Adipocyte (in vitro differentiated cells): Measurements from ENCODE around the gene SLC10A7.

Source experiments
- DNase-seq: peaks from one replicate; pipeline ENCODE4 v3.0.0-alpha.2; 2015; ENCODE audit warnings: low read depth
- H3K27me3 ChIP-seq: replicated peaks from 2 replicates; pipeline ENCODE4 v1.7.0; 2013; ENCODE audit warnings: mild to moderate bottlenecking, low read length, moderate library complexity; ENCODE audit not compliant: control insufficient read depth, insufficient read depth
- H3K36me3 ChIP-seq: 2 replicates; pipeline ENCODE4 v1.7.0; 2013; ENCODE audit warnings: low read length, mild to moderate bottlenecking, moderate library complexity; ENCODE audit not compliant: control insufficient read depth, insufficient read depth, severe bottlenecking
- H3K4me1 ChIP-seq: 2 replicates; pipeline ENCODE4 v1.7.0; 2013; ENCODE audit warnings: mild to moderate bottlenecking, low read length, moderate library complexity; ENCODE audit not compliant: control insufficient read depth, insufficient read depth
- H3K4me3 ChIP-seq: 2 replicates; pipeline ENCODE4 v1.7.0; 2013; ENCODE audit warnings: mild to moderate bottlenecking, low read length, moderate library complexity
- H3K9ac ChIP-seq: 2 replicates; pipeline ENCODE4 v1.7.0; 2013; ENCODE audit warnings: mild to moderate bottlenecking, low read length, moderate library complexity
- H3K9me3 ChIP-seq: 2 replicates; pipeline ENCODE4 v1.7.0; 2013; ENCODE audit warnings: mild to moderate bottlenecking, low read length, moderate library complexity; ENCODE audit not compliant: control insufficient read depth

The SLC10A7 gene

DNA sequence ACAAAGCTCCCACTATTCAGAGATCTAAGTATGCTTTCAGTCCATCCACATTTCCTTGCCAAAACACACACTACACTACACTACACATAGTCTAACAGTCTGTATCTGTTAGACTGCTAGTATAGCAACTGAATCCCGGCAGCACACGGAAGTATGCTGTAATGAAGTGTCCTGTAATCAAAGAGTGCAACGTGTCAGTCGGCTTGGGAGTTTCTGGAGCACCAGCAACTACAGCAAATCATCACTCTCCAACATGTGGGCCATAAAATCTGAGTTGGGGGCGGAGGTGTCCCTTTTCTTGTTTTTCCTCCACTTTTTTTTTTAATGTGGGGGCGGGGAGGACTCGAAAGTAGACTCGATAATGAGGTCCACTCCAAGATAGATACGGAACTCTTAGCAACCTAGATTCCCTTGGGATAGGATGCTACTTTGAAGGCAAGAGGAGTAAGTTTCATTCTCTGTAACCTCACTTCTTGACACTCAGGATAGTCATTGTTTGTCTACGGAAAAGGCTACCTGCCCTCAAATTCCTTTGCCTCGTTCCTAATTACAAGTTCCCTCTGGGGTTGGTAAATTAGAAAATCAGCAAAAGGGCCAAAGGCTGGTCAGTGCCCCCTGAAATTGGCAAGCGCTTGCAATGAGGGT, 722 bp downstream of the SLC10A7 start:
- Histone ChIP-seq H3K4me1 (peaks cover 14% of the 10 kb centered on the region), H3K36me3 (peaks cover 3% of the 10 kb centered on the region), H3K27me3 (no peaks in the 10 kb centered on the region), H3K9me3 (no peaks in the 10 kb centered on the region), H3K9ac (peak overlapping the region; percentile 96), H3K4me3 (peak overlapping the region; percentile 100)
- peak; percentile 70 for DNase-seq

DNA sequence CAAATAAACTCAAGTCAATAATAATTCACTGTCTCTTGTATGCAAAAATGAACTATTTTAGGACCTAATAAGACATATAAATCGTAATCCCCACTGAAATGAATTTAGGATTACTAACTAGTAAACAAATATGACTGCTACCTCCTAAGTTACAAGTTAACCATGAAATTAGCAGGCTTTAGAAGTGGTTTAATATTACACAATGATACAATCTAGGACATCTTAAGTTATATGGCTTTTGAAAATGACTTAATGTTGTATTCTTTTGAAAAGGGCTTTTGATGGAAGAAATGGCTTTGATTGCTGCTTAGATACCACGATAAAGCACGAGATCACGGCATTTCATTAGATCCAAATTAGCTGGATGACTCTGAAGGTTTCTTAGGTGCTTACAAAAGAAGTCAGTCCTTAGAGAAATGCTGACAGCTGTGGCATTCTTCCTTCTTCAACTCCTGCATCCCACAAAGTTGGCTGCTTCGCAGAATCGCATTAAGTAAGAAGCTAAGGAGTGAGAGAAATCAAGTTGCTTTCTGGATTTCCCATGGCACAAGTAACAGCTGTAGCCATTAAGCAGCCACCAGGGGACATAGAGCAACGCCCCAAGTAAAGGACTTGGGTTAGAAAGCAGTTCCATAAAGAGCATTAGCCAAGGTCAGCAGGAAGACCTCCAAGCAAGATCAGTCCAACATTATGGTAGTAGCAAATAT, 6.9 kb downstream of the SLC10A7 start:
- no peak for DNase-seq
- Histone ChIP-seq H3K36me3 (peaks cover 3% of the 10 kb centered on the region), H3K4me3 (no peak overlapping the region), H3K4me1 (peaks cover 4% of the 10 kb centered on the region), H3K27me3 (no peaks in the 10 kb centered on the region), H3K9ac (no peak overlapping the region), H3K9me3 (no peaks in the 10 kb centered on the region)

DNA sequence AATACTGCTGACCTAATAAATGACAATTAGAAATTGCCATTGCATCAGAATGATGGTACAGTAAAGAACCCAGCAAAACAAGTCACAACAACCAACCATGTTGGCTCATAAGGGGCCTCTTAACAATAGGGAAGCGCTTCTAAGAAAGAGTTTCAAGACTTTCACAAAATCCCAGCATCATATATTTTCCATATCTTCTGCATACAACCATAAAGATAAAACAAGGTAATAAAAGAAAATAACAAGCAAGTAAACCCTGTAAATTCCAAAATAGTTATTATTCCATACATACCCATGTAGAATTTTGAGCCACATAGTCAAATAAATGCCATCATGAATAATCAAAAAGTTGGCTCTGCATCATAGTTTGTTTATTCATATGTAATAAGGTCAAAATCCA, 8.2 kb downstream of the SLC10A7 start:
- DNase-seq, result no peak
- Histone ChIP-seq H3K27me3 (no peaks in the 10 kb centered on the region), H3K4me1 (no peaks in the 10 kb centered on the region), H3K36me3 (peaks cover 3% of the 10 kb centered on the region), H3K9ac (no peak overlapping the region), H3K4me3 (no peak overlapping the region), H3K9me3 (no peaks in the 10 kb centered on the region)

DNA sequence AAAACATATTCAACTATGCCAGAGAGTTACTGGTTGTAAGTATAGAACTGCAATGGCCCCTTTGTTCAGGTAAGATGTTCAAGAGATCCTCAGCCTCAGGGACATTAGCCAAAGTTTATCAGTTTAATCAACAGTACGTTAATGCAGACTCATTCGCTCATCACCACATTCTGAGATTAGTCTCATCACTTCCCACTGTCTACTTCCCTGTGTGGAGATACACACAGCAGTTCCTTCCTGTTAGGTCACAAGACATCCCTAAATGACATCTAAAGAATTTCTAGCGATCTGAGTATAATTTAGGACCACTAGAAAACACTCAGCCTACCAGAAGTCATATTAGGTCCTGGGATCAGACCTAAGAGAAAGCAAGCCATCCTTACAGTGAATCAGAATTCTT, 10.4 kb downstream of the SLC10A7 start:
- Histone ChIP-seq H3K27me3 (no peaks in the 10 kb centered on the region), H3K4me1 (no peaks in the 10 kb centered on the region), H3K4me3 (no peak overlapping the region), H3K36me3 (no peaks in the 10 kb centered on the region), H3K9ac (no peak overlapping the region), H3K9me3 (no peaks in the 10 kb centered on the region)
- no peak for DNase-seq

DNA sequence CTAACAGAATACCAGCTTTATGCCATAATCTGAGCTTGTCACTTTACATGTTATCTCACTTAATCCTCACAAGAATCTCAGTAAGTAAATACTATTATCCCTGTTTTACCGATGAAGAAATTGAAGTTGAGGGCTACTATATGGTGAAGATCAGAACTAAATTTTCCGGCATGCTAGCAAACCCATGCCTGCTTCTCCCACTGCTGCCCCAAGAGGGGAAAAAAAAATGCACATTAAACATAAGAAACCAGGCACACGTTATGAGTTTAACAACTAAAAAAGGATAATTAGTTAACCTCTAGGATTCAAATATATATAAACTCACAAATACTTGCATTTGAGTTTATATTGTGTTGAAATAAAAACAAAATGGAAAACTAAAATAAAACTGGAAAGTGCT, 10.8 kb downstream of the SLC10A7 start:
- no peaks in the 10 kb centered on the region for H3K36me3 ChIP-seq

DNA sequence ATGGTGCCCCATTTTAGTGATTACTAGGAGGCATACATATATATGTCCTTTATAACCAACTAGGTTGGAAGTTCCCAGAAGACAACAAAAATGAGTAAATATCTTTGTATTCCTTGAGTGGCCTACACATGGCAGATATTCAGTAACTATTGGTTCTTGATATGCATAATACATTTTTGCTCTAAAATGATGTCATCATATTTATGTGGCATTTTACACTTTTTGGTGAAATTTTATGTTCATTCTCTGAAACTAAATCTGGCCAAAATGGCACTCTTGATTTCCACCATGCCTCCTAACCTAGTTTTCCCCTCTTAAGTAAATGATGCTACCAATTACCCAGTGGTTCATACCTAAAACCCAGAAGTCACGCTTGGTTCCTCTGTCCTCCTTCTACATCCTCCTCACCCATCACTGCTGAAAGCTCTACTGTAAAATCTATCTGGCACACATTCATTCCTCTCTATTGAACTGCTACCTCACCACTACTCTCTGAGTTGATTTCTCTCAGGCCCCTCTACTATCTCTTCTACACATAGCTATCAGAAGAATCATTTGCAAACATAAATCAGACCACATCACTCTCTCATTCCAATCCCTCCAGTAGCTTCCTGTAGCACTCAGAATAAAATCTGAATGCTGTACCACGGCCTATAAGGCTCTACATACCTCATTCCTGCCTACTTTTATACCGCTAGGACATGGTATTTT, 13.4 kb downstream of the SLC10A7 start:
- Histone ChIP-seq H3K36me3 (peaks cover 7% of the 10 kb centered on the region), H3K4me1 (no peaks in the 10 kb centered on the region), H3K27me3 (no peaks in the 10 kb centered on the region), H3K4me3 (no peak overlapping the region), H3K9me3 (no peaks in the 10 kb centered on the region), H3K9ac (no peak overlapping the region)
- no peak for DNase-seq

More for the DNA sequence above, 10.8 kb downstream of the SLC10A7 start:
- Histone ChIP-seq H3K9me3 (no peaks in the 10 kb centered on the region), H3K4me3 (no peak overlapping the region), H3K4me1 (no peaks in the 10 kb centered on the region), H3K27me3 (no peaks in the 10 kb centered on the region), H3K9ac (no peak overlapping the region)
- no peak for DNase-seq

DNA sequence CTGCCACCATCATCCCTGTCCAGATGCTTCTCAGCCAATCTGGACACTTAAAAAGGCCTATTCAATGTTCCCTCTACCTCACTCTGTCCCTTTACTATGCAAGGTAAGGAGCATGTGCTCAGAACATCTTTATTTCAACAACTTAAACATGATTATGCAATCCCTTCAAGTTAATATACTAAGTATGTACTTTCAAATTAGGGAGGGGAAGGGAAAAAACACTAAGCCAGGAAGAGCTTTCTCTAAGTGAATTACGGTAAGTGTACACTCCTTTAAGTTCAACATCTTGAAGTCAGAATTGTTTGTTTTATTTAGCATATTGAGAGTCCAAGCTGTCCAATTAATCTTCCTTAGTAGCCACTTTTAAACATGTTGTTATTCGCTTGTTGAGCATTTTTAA, 14.1 kb downstream of the SLC10A7 start:
- no peak overlapping the region for H3K9ac ChIP-seq
- no peaks in the 10 kb centered on the region for H3K27me3 ChIP-seq
- H3K36me3 ChIP-seq, result peaks cover 14% of the 10 kb centered on the region
- no peak overlapping the region for H3K4me3 ChIP-seq
- no peaks in the 10 kb centered on the region for H3K9me3 ChIP-seq
- peak; percentile 17 for DNase-seq
- H3K4me1 ChIP-seq, result no peaks in the 10 kb centered on the region

DNA sequence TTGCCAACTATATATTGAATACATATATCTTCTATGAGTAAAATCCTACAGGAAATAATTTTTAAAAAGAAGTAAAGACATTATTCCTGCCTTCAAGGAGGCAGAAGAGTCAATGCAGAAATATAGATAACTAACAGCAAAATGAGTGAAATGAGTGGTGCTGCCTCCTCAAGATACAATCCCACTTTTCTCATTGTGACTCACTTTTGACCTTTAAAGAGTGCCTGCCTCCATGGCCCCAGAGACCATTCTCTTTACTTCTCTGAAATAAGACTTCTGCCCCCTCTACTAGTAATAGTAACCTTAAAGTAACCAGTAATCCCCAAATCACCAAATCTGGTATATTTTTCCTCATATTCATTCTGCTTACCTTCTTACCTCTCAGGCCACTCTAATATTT, 15.5 kb downstream of the SLC10A7 start:
- H3K4me3 ChIP-seq, result no peak overlapping the region
- no peak for DNase-seq
- H3K27me3 ChIP-seq, result no peaks in the 10 kb centered on the region
- no peak overlapping the region for H3K9ac ChIP-seq
- H3K36me3 ChIP-seq, result peaks cover 27% of the 10 kb centered on the region
- no peaks in the 10 kb centered on the region for H3K4me1 ChIP-seq
- H3K9me3 ChIP-seq, result no peaks in the 10 kb centered on the region

DNA sequence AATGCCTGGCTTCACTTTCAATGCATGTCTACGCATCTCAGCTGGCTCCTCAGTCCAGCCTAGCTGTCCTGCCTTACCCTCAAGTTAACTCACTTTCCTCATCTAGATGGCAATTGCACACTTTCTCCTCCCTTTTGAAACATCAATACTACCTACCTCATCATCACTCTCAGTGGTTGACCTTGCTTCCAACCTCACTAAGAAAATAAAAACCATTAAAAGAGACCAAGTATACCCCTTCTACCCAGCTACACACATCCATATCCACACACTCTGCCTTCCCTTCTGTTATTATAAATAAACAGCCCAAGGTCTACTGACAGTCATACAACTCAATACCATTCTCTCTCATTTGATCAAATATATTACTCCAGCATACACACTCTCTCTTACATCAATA, 21.5 kb downstream of the SLC10A7 start:
- Histone ChIP-seq H3K9ac (no peak overlapping the region), H3K36me3 (peaks cover 33% of the 10 kb centered on the region), H3K27me3 (no peaks in the 10 kb centered on the region), H3K9me3 (no peaks in the 10 kb centered on the region), H3K4me1 (peaks cover 10% of the 10 kb centered on the region), H3K4me3 (no peak overlapping the region)
- DNase-seq, result no peak

DNA sequence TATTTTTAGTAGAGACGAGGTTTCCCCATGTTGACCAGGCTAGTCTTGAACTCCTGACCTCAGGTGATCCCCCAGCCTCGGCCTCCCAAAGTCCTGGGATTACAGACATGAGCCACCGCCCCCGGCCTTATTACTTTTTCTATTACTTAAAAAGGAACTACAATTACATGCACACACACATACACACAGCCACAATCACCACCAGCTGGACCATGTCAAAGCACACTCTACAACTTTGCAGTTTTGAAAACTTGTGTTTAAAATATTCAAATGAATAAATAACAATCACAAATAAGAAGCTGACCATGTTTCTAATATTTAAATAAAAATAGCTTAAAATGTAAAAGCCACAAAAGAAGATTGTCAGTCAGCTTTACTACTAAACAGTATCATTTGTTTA, 23.4 kb downstream of the SLC10A7 start:
- H3K9ac ChIP-seq, result no peak overlapping the region
- no peaks in the 10 kb centered on the region for H3K9me3 ChIP-seq
- peaks cover 15% of the 10 kb centered on the region for H3K4me1 ChIP-seq
- no peak for DNase-seq
- H3K36me3 ChIP-seq, result peaks cover 25% of the 10 kb centered on the region
- no peak overlapping the region for H3K4me3 ChIP-seq
- no peaks in the 10 kb centered on the region for H3K27me3 ChIP-seq

DNA sequence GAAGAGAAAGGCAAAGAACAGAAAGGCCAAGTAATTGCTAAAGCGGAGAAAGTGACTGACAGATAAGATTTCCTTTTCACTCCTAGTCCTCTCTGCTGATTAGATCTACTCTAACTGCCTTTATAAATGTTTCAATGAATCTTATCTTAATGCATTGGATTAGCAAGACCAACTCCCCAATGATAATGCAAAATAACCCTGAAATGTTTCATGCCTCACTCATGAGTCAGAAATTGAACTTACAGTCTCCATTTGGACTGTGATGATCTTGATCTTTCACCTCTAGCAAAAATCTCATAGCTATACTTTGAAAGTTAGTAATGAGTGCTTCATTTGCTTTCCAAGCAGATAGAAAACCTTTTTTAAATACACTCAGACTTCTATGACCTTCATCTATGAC, 26.5 kb downstream of the SLC10A7 start:
- Histone ChIP-seq H3K9ac (no peak overlapping the region), H3K4me3 (no peak overlapping the region), H3K4me1 (peaks cover 15% of the 10 kb centered on the region), H3K36me3 (no peaks in the 10 kb centered on the region), H3K27me3 (no peaks in the 10 kb centered on the region), H3K9me3 (no peaks in the 10 kb centered on the region)
- DNase-seq, result peak; percentile 6
